Esophagus muscularis mucosa (tissue), 4 donors: ENCODE measurements around the gene ZNF630. TPM values are rescaled to one million over a fixed set of nuclear protein-coding genes. Genes with fewer than 3 reads are reported as not detected.
"Not testable (repeated sequence)": the region's sequence is repeated elsewhere in the genome, so short reads cannot be mapped to it uniquely, and the experiment has no call there.

Source experiments
- DNase-seq: peaks from one replicate; pipeline ENCODE4 v3.0.0-alpha.2; 2017; ENCODE audit errors: extremely low spot score
- H3K27ac ChIP-seq, 4 donors: fragments of 200-600 bp; sonication (generic); replicated peaks in 1 of 4; 1 replicate in 3 of 4; 2 replicates in 1 of 4; pipeline ENCODE4 v1.5.1; 2016 to 2019; ENCODE audit warnings: mild to moderate bottlenecking in 1 of 4
- H3K27me3 ChIP-seq, 4 donors: fragments of 200-600 bp; sonication (generic); one replicate each; pipeline versions ENCODE4 v1.5.1 to v1.6.0; 2016 to 2019
- H3K36me3 ChIP-seq, 4 donors: fragments of 200-600 bp; sonication (generic); one replicate each; pipeline ENCODE4 v1.5.1; 2016 to 2019
- H3K4me1 ChIP-seq, 4 donors: fragments of 200-600 bp; sonication (generic); one replicate each; pipeline ENCODE4 v1.5.1; 2016 to 2019
- H3K4me3 ChIP-seq, 4 donors: fragments of 200-600 bp; sonication (generic); 1 replicate in 2 of 4; 2 replicates in 2 of 4; pipeline ENCODE4 v1.5.1; 2016 to 2019; ENCODE audit warnings: mild to moderate bottlenecking in 4 of 4, moderate library complexity in 1 of 4
- H3K9me3 ChIP-seq, 4 donors: fragments of 200-600 bp; sonication (generic); 1 replicate in 3 of 4; 2 replicates in 1 of 4; pipeline ENCODE4 v1.5.1; 2016 to 2019
- CTCF ChIP-seq, 3 experiments: fragments of 200-600 bp in 2 of 3; fragments of 450-650 bp in 1 of 3; sonication (generic) in 2 of 3; IDR thresholded peaks; one replicate each; pipeline ENCODE4 v1.5.1; 2017 to 2019; ENCODE audit warnings: antibody characterized with exemption in 3 of 3, mild to moderate bottlenecking in 2 of 3, moderate library complexity in 1 of 3
- EP300 ChIP-seq: sonication (generic); formaldehyde crosslinking; IDR thresholded peaks from one replicate; pipeline ENCODE4 v1.6.1; 2017; ENCODE audit warnings: antibody characterized with exemption
- POLR2A ChIP-seq: fragments of 450-650 bp; IDR thresholded peaks from one replicate; pipeline ENCODE4 v1.6.1; 2017; ENCODE audit warnings: antibody characterized with exemption, moderate library complexity, mild to moderate bottlenecking, low read depth
- POLR2AphosphoS5 ChIP-seq, 2 donors: sonication (generic); formaldehyde crosslinking; IDR thresholded peaks; one replicate each; pipeline ENCODE4 v1.6.1; 2017; ENCODE audit warnings: antibody characterized with exemption in 2 of 2
- WGBS: methylation state at CpG from one replicate; pipeline ENCODE4 v1.1.5; 2018; 5-methylcytosine and 5-hydroxymethylcytosine counted together
- intact Hi-C: fragments of 100-400 bp; cut with DNase I; formaldehyde crosslinking; loops from one replicate; pipeline ENCODE4 v1.15.1; 2023
- total RNA-seq, 4 donors: library from RNA; depleted of rRNA; stranded (reverse); fragments of >200 nt; gene quantifications; one replicate each; pipeline versions ENCODE4 v1.1.0 to v1.2.1, GENCODE V29; 2016

The ZNF630 gene
- total RNA-seq, 4 donors from 2014 or later, result 2.3 to 5.4 (median 3.1) TPM

GRCh38 chrX:48030237-48030636 lies 41.2 kb downstream of the ZNF630 start:
- 85% methylated on average over 5 of the region's 10 CpGs for WGBS
- intact Hi-C loops, result no loop called here
- H3K36me3 ChIP-seq, result peaks cover 0 to 3% (median 0%) of the 10 kb centered on the region in 4 donors
- H3K4me3 ChIP-seq, result no peak overlapping the region
- H3K27ac ChIP-seq, result no peak overlapping the region
- H3K9me3 ChIP-seq, result no peaks in the 10 kb centered on the region
- H3K27me3 ChIP-seq, result no peaks in the 10 kb centered on the region
- peaks cover 0 to 12% (median 10%) of the 10 kb centered on the region in 4 donors for H3K4me1 ChIP-seq
- DNase-seq, result no peak
- TF ChIP-seq EP300 (no peak), POLR2A (no peak), CTCF (IDR thresholded peaks at IDR 0.05) (no peak), POLR2AphosphoS5 (IDR thresholded peaks at IDR 0.05) (no peak)

DNA sequence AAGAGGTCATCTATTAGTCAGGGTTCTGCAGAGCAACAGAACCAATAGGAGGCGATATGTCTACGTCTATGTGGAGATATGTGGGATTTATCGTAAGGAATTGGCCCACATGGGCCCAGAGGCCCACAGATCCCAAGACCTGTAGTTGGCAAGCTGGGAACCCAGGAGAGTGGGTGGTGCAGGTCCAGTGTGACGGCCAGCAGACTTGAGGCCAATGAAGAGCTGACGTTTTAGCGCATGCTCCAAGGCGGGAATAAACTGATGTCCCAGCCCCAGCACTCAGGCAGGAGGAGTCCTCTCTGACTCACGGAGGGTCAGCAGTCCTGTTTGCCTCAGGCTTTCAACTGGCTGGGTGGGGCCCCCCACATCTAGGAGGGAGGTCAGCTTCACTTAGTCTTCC lies 43.3 kb downstream of the ZNF630 start:
- DNase-seq, result no peak
- peaks cover 0 to 12% (median 10%) of the 10 kb centered on the region in 4 donors for H3K4me1 ChIP-seq
- peaks cover 0 to 3% (median 0%) of the 10 kb centered on the region in 4 donors for H3K36me3 ChIP-seq
- TF ChIP-seq EP300, result no peak
- TF ChIP-seq CTCF (IDR thresholded peaks at IDR 0.05), result no peak
- TF ChIP-seq POLR2A, result no peak
- no peak for TF ChIP-seq POLR2AphosphoS5 (IDR thresholded peaks at IDR 0.05)
- no peak overlapping the region for H3K27ac ChIP-seq
- H3K4me3 ChIP-seq, result no peak overlapping the region
- intact Hi-C loops, result loop anchor here (10.0 kb wide), 3 partner anchors 63 to 833 kb away; partner anchors contain the start of gene UBA1
- no peaks in the 10 kb centered on the region for H3K9me3 ChIP-seq
- H3K27me3 ChIP-seq, result no peaks in the 10 kb centered on the region
- WGBS, result 78% methylated on average over 4 of the region's 8 CpGs

GRCh38 chrX:48027545-48027944 lies 43.9 kb downstream of the ZNF630 start:
- not testable (repeated sequence) for H3K27me3 ChIP-seq, DNase-seq, H3K36me3 ChIP-seq, H3K4me3 ChIP-seq, H3K9me3 ChIP-seq, H3K27ac ChIP-seq
- intact Hi-C loops, result loop anchor here (2.0 to 10.0 kb wide), 4 partner anchors 63 to 833 kb away; partner anchors contain the start of gene UBA1
- 74% methylated on average over 3 of the region's 4 CpGs for WGBS
- H3K4me1 ChIP-seq, result peaks cover 0 to 12% (median 10%) of the 10 kb centered on the region in 4 donors

- WGBS, result 19% methylated on average over 7 of the region's 7 CpGs
Measured at GRCh38 chrX:48025561-48025960, 45.9 kb downstream of the ZNF630 start.

GRCh38 chrX:48022738-48023137 lies 48.7 kb downstream of the ZNF630 start:
- Histone ChIP-seq H3K4me3 (no peak overlapping the region), H3K4me1 (peaks cover 0 to 12% (median 10%) of the 10 kb centered on the region in 4 donors), H3K27ac (no peak overlapping the region), H3K27me3 (no peaks in the 10 kb centered on the region), H3K36me3 (no peaks in the 10 kb centered on the region), H3K9me3 (peaks cover 0 to 13% (median 0%) of the 10 kb centered on the region in 4 donors)
- intact Hi-C loops, result loop anchor here (10.0 kb wide), 3 partner anchors 58 to 828 kb away; partner anchors contain the start of gene UBA1
- DNase-seq, result no peak
- 81% methylated on average over 3 of the region's 3 CpGs for WGBS
- TF ChIP-seq CTCF (IDR thresholded peaks at IDR 0.05) (no peak), POLR2AphosphoS5 (IDR thresholded peaks at IDR 0.05) (no peak), POLR2A (no peak), EP300 (no peak)

More at GRCh38 chrX:48025561-48025960, 45.9 kb downstream of the ZNF630 start:
- no peak overlapping the region for H3K4me3 ChIP-seq
- H3K9me3 ChIP-seq, result peaks cover 0 to 13% (median 0%) of the 10 kb centered on the region in 4 donors
- TF ChIP-seq POLR2A (no peak), POLR2AphosphoS5 (IDR thresholded peaks at IDR 0.05) (no peak), CTCF (IDR thresholded peaks at IDR 0.05) (peak; percentile 40 to 57 (median 45)), EP300 (no peak)
- peaks cover 0 to 3% (median 0%) of the 10 kb centered on the region in 4 donors for H3K36me3 ChIP-seq
- DNase-seq, result no peak
- H3K27ac ChIP-seq, result peak overlapping the region in 1 of 4 donors; percentile 7
- H3K27me3 ChIP-seq, result no peaks in the 10 kb centered on the region
- intact Hi-C loops, result loop anchor here (10.0 kb wide), 3 partner anchors 61 to 831 kb away; partner anchors contain the start of gene UBA1
- peaks cover 0 to 12% (median 10%) of the 10 kb centered on the region in 4 donors for H3K4me1 ChIP-seq
